ENCODE data around the gene INPP5A.
A peak's percentile ranks its signal among the peaks of the same experiment; 100 is the strongest.

INPP5A gene

GRCh38 chr10:132536877-132537683 is 507 bp upstream of the INPP5A start:
- DNase-seq (ENCODE audit: low read depth) = peak; percentile 98

- no peak for DNase-seq (ENCODE audit: low read depth)
Observed at GRCh38 chr10:132538031-132538789, 623 bp downstream of the INPP5A start.

GRCh38 chr10:132538790-132539421 is 1.3 kb downstream of the INPP5A start:
- no peak for DNase-seq (ENCODE audit: low read depth)

- DNase-seq (ENCODE audit: low read depth) = no peak
Observed at GRCh38 chr10:132539431-132539839, 1.8 kb downstream of the INPP5A start.

- DNase-seq (ENCODE audit: low read depth) = no peak
Observed at GRCh38 chr10:132539894-132540293, 2.3 kb downstream of the INPP5A start.

- no peak for DNase-seq (ENCODE audit: low read depth)
Observed at GRCh38 chr10:132540456-132540855, 2.9 kb downstream of the INPP5A start.

GRCh38 chr10:132541129-132541528 is 3.5 kb downstream of the INPP5A start:
- no peak for DNase-seq (ENCODE audit: low read depth)

GRCh38 chr10:132541601-132542011 is 4.0 kb downstream of the INPP5A start:
- no peak for DNase-seq (ENCODE audit: low read depth)

GRCh38 chr10:132542086-132542775 is 4.6 kb downstream of the INPP5A start:
- no peak for DNase-seq (ENCODE audit: low read depth)

GRCh38 chr10:132542819-132543218 is 5.2 kb downstream of the INPP5A start:
- no peak for DNase-seq (ENCODE audit: low read depth)

GRCh38 chr10:132543916-132544743 is 6.5 kb downstream of the INPP5A start:
- no peak for DNase-seq (ENCODE audit: low read depth)

GRCh38 chr10:132544744-132545658 is 7.4 kb downstream of the INPP5A start:
- no peak for DNase-seq (ENCODE audit: low read depth)

GRCh38 chr10:132545659-132546367 is 8.2 kb downstream of the INPP5A start:
- DNase-seq (ENCODE audit: low read depth) = no peak

GRCh38 chr10:132546567-132547420 is 9.2 kb downstream of the INPP5A start:
- DNase-seq (ENCODE audit: low read depth) = no peak

- no peak for DNase-seq (ENCODE audit: low read depth)
Observed at GRCh38 chr10:132547421-132547861, 9.9 kb downstream of the INPP5A start.

- no peak for DNase-seq (ENCODE audit: low read depth)
Observed at GRCh38 chr10:132548106-132548823, 10.7 kb downstream of the INPP5A start.

GRCh38 chr10:132548869-132549268 is 11.3 kb downstream of the INPP5A start:
- no peak for DNase-seq (ENCODE audit: low read depth)

- no peak for DNase-seq (ENCODE audit: low read depth)
Observed at GRCh38 chr10:132549371-132549770, 11.8 kb downstream of the INPP5A start.
